Activated T-helper 9 cell treated with anti-CD3 and anti-CD28 coated beads, Interleukin-2, amount 50 U/mL, for 16 hours (primary cell): ENCODE results near the gene NAA25.
"Not testable (repeated sequence)": the region's sequence is repeated elsewhere in the genome, so short reads cannot be mapped to it uniquely, and the experiment has no call there.

ENCODE experiments used
- DNase-seq: peaks from one replicate; pipeline ENCODE4 v3.0.0-alpha.2; 2020; ENCODE audit warnings: low read depth

The NAA25 gene

DNA sequence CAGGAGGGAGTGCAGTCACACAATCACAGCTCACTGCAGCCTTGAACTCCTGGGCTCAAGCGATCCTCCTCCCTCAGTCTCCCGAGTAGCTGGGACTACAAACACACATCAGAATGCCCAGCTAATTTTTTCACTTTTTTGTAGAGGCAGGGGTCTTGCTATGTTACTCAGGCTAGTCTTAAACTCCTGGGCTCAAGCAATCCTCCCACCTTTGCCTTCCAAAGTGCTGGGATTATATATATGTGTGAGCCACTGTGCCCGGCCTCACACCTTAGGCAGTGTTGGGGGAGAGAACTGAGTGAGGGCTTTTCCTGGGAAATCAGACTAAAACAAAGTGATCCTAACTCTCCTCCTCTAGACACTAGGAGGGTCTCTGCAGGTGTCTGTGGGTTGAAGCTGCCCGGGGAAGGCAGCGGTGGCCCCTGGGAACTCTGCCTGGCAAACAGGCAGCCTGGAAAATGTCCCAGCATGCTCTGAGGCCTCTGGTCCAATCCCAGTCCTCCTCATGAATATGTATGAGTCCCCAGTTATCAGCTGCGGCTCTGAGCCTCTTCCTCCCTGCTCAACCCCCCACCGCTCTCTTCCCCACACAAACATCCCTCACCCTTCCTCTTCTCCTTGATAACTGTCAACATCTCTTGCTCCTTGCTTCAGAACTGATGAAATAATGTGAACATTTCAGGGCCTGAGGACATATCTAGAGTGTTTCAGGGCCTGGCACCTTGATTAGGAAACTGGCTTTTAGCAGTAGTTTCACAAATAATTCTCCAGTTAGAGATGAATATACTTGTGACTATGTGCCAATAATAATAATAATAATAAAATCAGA, 7.9 kb upstream of the NAA25 start:
- no peak for DNase-seq

DNA sequence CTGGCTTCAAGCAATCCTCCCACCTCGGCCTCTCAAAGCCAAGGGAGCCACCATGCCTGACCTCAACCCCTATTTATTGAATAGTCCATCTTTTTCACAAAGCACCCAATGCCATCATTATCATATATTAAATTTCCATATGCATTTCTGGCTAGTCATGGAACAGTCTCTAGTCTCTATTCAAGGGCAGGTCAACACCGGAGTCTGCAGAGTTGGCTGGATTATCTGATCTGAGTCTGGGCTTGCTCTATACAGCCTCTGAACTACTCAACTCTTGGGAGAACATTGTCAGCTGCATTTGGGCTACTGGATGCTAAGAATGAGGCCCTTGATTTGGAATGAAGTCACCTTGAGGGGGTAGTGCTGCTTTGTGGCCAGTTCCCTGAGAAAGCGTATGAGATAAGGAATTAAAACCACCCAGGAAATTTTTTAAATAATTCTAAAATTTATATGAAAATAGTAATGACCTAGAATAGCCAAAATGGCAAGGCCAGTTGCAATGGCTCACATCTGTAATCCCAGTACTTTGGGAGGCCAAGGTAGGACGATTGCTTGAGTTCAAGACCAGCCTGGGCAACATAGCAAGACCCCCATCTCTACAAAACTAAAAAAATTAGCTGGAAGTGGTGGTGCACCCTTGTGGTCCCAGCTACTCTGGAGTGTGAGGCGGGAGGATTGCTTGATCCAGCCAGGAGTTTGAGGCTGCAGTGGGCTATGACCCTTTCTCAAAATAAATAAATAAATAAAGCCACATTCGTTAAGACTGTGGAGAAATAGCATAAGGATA, 6.9 kb upstream of the NAA25 start:
- no peak for DNase-seq

DNA sequence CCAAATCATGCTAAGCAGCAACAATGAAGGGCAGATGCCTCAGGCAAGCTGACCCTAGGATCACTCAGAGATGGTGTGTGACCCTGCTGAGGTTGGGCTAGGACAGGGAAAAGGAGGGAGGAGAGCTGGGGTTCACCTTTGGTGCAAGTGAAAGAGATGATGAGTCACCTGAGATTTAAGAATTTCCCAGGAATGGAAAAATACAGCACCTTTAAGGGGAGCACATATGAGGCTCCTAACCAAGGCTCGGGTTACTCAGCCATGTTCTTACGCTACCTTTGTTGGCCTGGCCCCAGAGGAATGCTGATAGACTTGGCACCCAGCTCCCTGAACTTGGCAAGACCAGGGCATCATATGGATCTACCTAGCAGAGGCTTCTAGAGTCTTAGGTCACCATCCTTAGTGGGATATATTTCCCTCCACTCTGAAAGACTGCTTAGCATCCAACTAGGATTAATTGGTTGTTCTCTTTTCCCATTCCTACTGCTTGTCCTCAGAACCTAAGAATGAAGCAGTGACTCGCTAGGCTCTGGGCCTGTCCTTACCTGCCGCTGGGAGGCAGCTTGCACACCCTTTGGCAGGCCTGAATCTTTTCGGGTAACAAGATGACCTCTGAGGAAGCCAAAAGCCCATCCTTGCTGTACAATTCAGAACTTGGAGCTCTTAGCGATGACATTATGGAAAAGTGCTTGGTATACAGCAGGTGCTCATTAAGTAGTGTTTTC, 4.0 kb upstream of the NAA25 start:
- no peak for DNase-seq

DNA sequence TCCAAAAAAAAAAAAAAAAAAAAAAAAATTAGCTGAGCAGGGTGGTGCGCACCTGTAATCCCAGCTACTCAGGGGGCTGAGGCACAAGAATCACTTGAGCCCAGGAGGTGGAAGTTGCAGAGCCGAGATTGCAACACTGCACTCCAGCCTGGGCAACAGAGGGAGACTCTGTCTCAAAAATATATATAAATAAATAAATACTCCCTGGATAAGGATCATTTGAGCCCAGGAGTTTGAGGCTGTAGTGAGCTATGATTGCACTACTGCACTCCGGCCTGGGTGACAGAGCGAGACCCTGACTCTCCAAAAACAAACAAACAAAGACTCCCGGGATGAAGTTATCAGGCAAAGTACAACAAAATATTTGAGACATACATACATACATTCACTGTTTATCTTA, 3.3 kb upstream of the NAA25 start:
- no peak for DNase-seq

DNA sequence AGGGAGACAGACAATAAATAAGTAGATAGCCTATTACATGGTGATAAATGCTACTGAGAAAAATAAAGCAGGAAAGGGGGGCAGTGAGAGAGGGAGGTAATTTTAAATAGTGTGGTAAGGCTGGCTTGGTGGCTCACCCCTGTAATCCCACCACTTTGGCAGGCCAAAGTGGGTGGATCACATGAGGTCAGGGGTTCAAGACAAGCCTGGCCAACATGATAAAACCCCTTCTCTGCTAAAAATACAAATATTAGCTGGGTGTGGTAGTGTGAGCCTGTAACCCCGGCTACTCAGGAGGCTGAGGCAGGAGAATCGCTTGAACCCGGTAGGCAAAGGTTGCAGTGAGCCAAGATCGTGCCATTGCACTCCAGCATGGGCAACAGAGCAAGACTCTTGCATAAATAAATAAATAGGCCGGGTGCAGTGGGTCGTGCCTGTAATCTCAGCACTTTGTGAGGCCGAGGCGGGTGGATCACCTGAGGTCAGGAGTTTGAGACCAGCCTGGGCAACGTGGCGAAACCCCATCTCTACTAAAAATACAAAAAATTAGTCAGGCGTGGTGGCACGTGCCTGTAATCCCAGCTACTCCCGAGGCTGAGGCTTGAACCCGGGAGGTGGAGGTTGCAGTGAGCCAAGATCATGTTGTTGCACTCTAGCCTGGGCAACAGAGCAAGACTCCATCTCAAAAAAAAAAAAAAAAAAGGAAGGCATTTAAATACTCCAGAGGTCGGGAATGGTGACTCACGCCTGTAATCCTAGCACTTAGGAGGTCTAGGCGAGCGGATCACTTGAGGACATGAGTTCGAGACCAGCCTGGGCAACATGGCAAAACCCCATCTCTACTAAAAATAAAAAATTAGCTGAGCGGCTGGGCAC, 2.4 kb upstream of the NAA25 start:
- not testable (repeated sequence) for DNase-seq

DNA sequence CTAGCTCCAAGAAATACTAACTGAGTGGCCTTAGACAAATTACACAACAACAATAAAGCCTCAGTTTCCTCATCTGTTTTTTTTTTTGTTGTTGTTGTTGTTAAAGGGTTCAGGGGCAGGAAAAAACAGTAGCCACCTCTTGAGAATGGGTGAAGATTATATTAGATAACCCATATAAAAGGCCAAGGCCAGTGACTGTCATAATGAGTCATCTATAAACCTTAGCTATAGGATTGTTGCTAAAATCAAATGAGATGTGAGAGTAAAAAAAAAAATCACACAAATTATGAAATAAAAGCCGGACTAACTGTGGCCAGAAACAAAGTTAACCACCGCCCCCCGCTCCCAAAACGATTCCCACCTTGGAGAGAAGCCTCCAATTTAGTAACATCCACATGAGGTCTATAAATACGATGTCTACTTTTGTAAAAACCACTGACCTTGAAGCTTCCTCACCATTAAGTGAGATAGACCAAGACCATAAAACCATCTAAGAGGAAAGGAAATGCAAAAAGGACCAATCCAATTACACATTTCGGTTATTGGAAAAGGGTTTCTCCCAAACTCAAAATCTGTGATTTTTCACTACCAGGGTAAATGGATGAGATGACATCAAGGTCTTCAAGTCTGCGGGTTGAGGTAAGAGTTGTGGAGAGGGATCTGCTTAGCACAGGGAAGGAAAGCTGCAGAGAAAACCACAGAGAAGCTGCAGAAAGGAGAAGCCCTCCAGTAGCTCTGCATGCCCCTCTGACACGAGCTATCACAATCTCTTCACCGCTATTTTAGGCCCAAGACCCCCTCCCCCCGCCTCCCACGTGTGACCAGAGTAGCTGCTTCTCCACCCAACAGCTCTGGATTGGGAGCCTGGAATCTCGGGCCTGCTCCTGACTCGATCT, 1.0 kb downstream of the NAA25 start:
- DNase-seq, result no peak

DNA sequence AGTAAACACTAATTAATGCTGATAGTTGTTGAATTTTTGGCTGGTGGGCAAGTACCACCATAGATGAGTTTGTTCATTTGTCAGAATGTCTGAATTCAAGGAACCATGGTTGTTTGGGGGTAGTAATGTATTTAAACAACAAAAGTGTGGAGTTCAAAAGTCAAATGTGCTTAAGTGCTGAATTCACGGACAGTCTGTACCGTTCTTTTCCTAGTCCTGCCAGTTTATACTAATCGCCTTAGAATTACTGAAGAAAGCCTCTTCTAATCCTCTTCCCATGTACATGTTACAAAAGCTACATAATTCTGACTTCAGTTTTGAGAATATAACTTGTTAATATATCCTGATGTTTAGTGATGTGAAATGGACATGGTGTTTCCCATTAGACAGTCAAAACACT, 2.7 kb downstream of the NAA25 start:
- no peak for DNase-seq

DNA sequence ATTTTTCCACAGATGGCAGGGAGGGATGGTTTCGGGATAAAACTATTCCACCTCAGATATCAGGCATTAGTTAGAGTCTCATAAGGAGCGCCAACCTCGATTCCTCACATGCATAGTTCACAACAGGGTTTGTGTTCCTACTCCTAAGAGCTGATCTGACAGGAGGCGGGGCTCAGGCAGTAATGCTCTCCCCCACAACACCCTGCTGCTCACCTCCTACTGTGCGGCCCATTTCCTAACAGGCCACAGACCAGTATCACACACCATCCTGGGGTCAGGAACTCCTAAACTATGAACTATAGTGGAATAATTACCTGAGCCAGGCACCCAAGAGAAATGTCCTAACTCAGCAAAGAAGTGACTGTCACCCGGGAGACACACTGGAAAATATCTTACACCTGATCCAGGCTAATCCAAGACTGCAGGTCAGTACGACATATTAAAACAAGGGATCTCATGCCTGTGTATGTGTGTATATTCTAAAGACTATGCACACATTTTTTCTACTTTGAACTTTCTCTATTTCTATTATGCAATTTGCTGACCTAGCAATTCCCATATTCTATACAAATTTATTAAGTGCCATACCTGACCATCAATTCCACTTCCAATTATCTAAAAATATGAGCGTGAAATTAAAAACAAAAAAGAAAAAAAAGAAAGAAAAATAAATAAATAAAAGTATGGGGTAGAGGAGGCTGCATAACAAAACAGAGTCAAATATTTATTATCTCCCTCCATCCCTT, 4.7 kb downstream of the NAA25 start:
- DNase-seq, result no peak

DNA sequence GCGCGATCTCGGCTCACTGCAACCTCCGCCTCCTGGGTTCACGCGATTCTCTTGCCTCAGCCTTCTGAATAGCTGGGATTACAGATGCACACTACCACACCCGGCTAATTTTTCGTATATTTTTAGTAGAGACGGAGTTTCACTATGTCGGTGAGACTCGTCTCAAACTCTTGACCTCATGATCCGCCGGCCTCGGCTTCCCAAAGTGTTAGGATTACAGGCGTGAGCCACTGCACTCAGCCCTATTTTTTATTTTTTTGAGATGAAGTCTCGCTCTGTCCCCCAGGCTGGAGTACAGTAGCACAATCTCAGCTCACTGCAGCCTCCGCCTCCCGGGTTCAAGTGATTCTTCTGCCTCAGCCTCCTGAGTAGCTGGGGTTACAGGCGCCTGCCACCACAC, 5.8 kb downstream of the NAA25 start:
- not testable (repeated sequence) for DNase-seq

DNA sequence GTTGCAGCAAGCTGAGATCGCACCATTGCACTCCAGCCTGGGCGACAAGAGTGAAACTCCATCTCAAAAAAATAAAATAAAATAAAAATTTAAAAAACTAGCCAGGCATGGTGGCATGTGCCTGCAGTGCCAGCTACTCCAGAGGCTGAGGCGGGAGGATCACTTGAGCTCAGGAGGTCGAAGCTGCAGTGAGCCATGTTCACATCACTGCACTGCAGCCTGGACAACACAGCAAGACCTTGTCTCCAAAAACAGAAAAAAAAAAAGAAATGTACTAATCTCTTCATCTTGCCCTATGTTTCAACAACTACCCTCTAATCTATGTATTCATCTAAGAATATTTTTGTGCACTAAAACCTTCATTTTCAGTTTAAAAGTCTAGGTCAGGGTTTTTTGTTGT, 6.5 kb downstream of the NAA25 start:
- no peak for DNase-seq

DNA sequence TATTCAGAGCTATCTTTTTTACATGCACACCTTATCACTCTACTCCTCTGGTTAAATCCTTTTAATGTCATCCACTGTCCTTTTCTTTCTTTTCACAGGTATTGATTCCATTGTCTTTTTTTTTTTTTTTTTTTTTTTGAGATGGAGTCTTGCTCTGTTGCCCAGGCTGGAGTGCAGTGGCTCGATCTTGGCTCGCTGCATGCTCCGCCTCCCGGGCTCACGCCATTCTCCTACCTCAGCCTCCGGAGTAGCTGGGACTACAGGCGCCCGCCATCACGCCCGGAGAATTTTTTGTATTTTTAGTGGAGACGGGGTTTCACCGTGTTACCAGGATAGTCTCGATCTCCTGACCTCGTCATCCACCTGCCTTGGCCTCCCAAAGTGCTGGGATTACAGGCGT, 8.1 kb downstream of the NAA25 start:
- DNase-seq, result not testable (repeated sequence)

DNA sequence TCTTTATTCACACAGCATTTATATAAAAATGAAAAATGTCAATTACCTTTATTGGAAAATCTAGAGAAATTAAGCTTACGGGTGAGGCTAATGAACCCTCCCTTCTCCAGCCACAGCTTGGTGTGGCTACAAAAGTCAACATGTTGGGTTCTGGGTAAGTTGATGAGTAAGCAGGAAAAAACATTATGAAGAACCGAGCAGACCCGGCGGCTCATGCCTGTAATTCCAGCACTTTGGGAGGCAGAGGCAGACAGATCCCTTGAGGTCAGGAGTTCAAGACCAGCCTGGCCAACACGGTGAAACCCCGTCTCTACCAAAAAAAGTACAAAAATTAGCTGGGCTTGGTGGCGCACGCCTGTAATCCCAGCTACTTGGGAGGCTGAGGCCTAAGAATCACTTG, 10.9 kb downstream of the NAA25 start:
- DNase-seq, result no peak

DNA sequence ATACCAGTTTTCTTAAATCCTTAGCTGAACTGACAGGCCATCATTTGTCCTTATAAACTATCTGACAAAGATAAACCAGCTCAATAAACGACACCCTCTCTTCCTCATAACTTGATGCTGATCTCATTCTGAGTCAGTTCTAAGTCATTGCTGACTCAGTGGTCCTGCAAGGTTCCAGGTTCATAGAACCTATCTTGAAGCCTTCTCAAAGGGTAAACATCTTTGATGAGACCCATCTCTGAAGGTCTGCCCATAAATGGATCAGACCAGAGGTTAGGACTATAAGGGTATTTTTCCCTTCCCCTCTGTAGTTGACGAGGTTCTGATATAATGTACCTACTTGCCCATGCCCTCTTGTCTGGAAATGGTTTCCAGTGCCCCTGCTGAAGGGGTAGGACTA, 11.9 kb downstream of the NAA25 start:
- no peak for DNase-seq

DNA sequence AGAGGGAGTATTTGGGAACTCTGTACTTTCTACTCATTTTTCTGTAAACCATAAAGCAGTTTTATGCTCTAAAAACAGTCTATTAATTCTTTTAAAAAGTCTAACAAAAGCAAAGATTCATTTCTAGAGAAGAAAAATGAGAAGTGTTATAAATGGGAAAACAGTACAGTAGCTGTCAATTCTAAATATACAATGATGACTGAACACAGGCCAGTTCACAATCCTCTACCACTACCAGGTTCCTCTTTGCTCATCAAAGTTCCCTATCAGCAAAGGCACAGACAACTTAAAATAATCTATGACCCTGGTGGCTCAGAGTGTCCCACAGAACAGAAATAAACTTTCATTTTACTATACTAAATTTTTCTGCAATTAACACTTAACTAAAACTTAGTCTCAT, 12.5 kb downstream of the NAA25 start:
- DNase-seq, result no peak

DNA sequence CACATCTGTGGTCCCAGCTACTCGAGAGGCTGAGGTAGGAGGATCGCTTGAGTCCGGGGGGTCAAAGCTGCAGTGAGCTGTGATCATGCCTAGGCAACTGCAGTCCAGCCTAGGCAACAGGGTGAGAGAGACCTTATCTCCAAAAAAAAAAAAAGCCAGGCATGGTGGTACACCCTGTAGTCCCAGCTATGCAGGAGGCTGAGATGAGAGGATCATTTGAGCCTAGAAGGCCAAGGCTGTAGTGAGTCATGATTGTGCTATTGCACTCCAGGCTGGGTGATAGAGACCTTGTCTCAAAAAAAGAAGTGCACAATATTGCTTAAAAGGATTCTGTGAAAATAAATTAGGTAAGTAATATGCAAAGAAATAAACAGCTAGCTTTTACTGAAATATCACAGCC, 17.0 kb downstream of the NAA25 start:
- DNase-seq, result no peak

DNA sequence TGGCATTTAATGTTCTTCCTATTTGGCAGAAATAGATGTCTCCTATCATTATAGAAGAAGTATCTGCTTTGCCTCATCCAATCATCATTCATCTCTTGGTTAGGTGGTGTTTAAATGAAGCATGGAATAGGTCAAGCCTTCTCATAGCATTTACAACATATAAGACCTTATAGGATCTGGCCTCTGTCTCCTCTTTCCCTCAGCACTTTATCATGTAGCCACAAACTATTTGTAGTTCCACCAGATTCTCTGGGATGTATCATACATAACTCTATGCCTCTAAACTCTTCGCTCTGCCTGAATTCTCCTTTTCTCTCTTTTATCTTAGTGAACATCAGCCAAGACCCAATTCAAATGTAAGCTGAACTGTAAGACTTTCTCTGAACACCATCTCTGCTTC, 20.7 kb downstream of the NAA25 start:
- no peak for DNase-seq

DNA sequence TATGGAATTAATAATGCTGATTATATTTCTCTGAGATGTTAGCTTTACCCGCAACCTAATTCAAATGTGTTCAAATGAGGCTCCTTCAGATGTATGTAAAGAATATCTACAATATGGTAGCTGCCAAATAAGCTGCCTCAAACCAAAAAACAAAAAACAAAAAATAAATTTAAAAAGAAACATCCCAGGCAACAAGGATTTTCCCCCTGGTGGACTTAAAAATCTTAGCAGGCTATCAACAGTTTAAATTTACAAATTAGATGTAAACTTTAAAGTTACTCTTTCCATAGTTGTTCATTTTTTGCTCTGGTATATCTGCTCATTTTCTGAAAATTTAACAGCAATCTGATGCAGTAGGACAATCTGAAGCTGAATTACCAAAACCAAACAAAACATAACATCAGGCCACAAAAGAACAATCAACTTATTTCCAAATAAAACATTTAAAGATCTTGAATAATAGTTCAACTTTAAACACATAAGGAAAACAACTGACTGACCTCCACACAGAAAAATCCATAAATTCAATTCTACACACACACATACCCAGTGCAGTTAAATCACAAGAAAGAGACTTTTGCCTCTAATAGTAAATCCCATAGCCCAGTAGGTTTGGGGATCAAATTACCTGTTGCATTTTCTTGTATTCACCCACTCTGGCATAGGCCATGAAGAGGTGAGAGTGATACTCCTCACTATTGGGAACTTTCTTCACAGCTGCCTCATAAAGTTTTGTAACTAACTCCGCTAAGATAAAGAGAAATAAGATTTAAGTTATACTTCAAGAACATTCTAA, 21.3 kb downstream of the NAA25 start:
- DNase-seq, result no peak

DNA sequence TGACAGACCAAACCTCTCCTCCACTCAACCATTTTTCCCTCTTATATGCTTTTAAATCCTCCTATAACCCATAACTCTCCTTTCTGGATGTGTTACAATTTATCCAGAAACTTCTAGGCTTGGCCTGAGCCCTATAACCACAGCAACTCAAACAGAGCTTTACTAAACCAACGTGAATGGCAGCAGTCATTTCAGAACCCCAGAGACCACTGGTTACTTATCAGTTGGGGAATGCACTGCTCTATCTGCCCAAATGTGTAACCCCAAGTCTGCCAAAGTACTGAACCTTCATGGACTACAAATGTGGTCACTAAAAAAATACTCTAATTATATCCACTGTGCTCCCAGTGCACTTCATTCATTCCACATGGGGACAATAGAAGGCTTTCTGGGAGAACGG, 42.0 kb downstream of the NAA25 start:
- no peak for DNase-seq

DNA sequence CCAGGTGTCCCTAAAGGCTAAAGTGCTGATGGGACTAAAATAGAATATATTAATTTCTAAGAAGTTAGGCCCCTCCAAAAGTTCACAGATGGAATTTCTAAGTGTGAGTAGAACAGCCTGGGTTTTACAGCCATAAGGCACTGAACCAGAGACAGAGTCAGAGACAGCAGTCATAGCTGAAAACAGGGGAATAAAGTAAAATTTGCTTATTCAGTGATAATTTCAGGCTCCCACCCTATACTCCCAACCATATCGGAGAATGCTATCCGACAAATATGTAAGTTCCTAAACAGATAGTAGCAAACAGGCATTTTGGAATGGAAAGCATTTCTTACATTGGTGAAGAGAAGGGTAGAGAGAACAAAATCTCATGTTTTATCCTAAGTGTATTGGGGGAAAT, 45.3 kb downstream of the NAA25 start:
- no peak for DNase-seq
